H1 (cell line): ENCODE data around the gene OXA1L. TPM values are rescaled to one million over a fixed set of nuclear protein-coding genes. Genes with fewer than 3 reads are reported as not detected.

Source experiments
- CHD7 ChIP-seq: fragments of 300-600 bp; sonication (generic); IDR thresholded peaks from 2 replicates; pipeline ENCODE4 v1.7.1; 2012; ENCODE audit warnings: low read length, moderate library complexity, mild to moderate bottlenecking, inconsistent platforms; ENCODE audit not compliant: insufficient replicate concordance
- polyA plus RNA-seq, 7 experiments: library from polyadenylated mRNA; depleted of rRNA in 3 of 7; stranded (reverse) in 5 of 7; unstranded in 2 of 7; fragments of >200 nt in 5 of 7; fragments of 200-250 nt in 2 of 7; gene quantifications; 1 replicate in 5 of 7; 2 replicates in 1 of 7; 4 replicates in 1 of 7; pipeline versions ENCODE4 v1.2.1 to v1.2.3, GENCODE V29; 2011 to 2013; ENCODE audit warnings: missing spikeins in 2 of 7, mixed read lengths in 2 of 7
- total RNA-seq: library from RNA; stranded (reverse); fragmentation: NEBNext Ultra II Directional; extraction: Animal tissue kit (Norgen Biotek cat#: 25700); gene quantifications from 2 replicates; pipeline ENCODE4 v1.2.1, GENCODE V29; 2021

Gene OXA1L
- total and polyA plus RNA-seq, 2 of the 8 experiments (the other 6 are each of a cell fraction or from before 2014, with no cell fraction given), result 125 to 199 TPM

- TF ChIP-seq CHD7, result no peak
- TF ChIP-seq, all 59 proteins: peak for 0
Observed at GRCh38 chr14:22770481-22771187, 4.1 kb downstream of the OXA1L start (continued).
